GM12873 (cell line): ENCODE results near the gene C1orf21.

ENCODE experiments used
- CTCF ChIP-seq: IDR thresholded peaks from 2 replicates; pipeline ENCODE4 v1.5.1; 2012; ENCODE audit warnings: low read depth, mild to moderate bottlenecking, moderate library complexity, low read length, control low read depth; ENCODE audit not compliant: insufficient read depth; ENCODE audit errors: missing control alignments

The C1orf21 gene

GRCh38 chr1:184462990-184463389 lies 76.2 kb downstream of the C1orf21 start:
- no peak for TF ChIP-seq CTCF

- no peak for TF ChIP-seq CTCF
These were observed 76.9 kb downstream of the C1orf21 start for GRCh38 chr1:184463680-184464079.

GRCh38 chr1:184464757-184465156 lies 77.9 kb downstream of the C1orf21 start:
- no peak for TF ChIP-seq CTCF

GRCh38 chr1:184465489-184466146 lies 78.8 kb downstream of the C1orf21 start:
- TF ChIP-seq CTCF = no peak

GRCh38 chr1:184467295-184467694 lies 80.5 kb downstream of the C1orf21 start:
- no peak for TF ChIP-seq CTCF

GRCh38 chr1:184469396-184469795 lies 82.6 kb downstream of the C1orf21 start:
- TF ChIP-seq CTCF = no peak

- TF ChIP-seq CTCF = no peak
These were observed 84.9 kb downstream of the C1orf21 start for GRCh38 chr1:184471686-184472085.
